SK-N-SH (cell line): ENCODE results near the gene FCAMR. TPM values are rescaled to one million over a fixed set of nuclear protein-coding genes. Genes with fewer than 3 reads are reported as not detected.

Experiments used
- CTCF ChIA-PET: fragments of 300-600, 350-600 bp; formaldehyde crosslinking; extraction: SDS; loops from one replicate; lab custom pipeline; 2021; lab: Yijun Ruan, JAX
- POLR2A ChIA-PET: fragments of 350-600 bp; sonication (Branson Sonifier 250); formaldehyde crosslinking; extraction: SDS; loops from one replicate; lab custom pipeline; 2020; ENCODE audit warnings: antibody characterized with exemption, inconsistent platforms; lab: Yijun Ruan, JAX
- DNase-seq: peaks from one replicate; pipeline ENCODE4 v3.0.0; 2012
- H2AFZ ChIP-seq: fragments of 200-600 bp; sonication (generic); 2 replicates; pipeline ENCODE4 v1.8.1; 2016; ENCODE audit warnings: antibody characterized with exemption, mild to moderate bottlenecking, low read depth
- H3F3A ChIP-seq: fragments of 200-600 bp; sonication (generic); replicated peaks from 2 replicates; pipeline ENCODE3; 2016; ENCODE audit warnings: antibody characterized with exemption, mild to moderate bottlenecking; ENCODE audit not compliant: insufficient read depth
- H3K27ac ChIP-seq, 2 experiments: fragments of 200-500 bp in 1 of 2; fragments of 200-600 bp in 1 of 2; sonication (Bioruptor generic) in 1 of 2; sonication (generic), shearing (Covaris generic) in 1 of 2; 2 replicates each; pipeline versions ENCODE4 v1.5.1 to v1.6.1; 2014 to 2016; ENCODE audit warnings: low read depth in 2 of 2, inconsistent platforms in 1 of 2, low read length in 1 of 2, mild to moderate bottlenecking in 1 of 2, mixed read lengths in 1 of 2
- H3K27me3 ChIP-seq: fragments of 200-600 bp; sonication (generic), shearing (Covaris generic); 2 replicates; pipeline ENCODE4 v1.6.1; 2016; ENCODE audit warnings: mixed run types; ENCODE audit not compliant: insufficient read depth
- H3K36me3 ChIP-seq, 2 experiments: fragments of 200-500 bp in 1 of 2; fragments of 200-600 bp in 1 of 2; sonication (Bioruptor generic) in 1 of 2; sonication (generic) in 1 of 2; replicated peaks in 1 of 2; 2 replicates each; pipeline versions ENCODE3 to v1.5.1; 2014 to 2016; ENCODE audit warnings: low read length in 1 of 2, mild to moderate bottlenecking in 1 of 2; ENCODE audit not compliant: insufficient read depth in 2 of 2, control insufficient read depth in 1 of 2
- H3K4me1 ChIP-seq, 2 experiments: fragments of 200-500 bp in 1 of 2; fragments of 200-600 bp in 1 of 2; sonication (Bioruptor generic) in 1 of 2; sonication (generic), shearing (Covaris generic) in 1 of 2; 2 replicates each; pipeline versions ENCODE4 v1.5.1 to v1.6.1; 2014 to 2016; ENCODE audit warnings: low read depth in 1 of 2, low read length in 1 of 2, mixed run types in 1 of 2; ENCODE audit not compliant: insufficient read depth in 2 of 2, control insufficient read depth in 1 of 2
- H3K4me2 ChIP-seq: fragments of 200-600 bp; sonication (generic), shearing (Covaris generic); 2 replicates; pipeline ENCODE4 v1.6.1; 2017; ENCODE audit warnings: mixed run types
- H3K4me3 ChIP-seq, 2 experiments: fragments of 200-500 bp in 1 of 2; fragments of 200-600 bp in 1 of 2; sonication (Bioruptor generic) in 1 of 2; sonication (generic), shearing (Covaris generic) in 1 of 2; 2 replicates each; pipeline versions ENCODE4 v1.5.1 to v1.8.1; 2014 to 2016; ENCODE audit warnings: low read depth in 2 of 2, inconsistent platforms in 1 of 2, low read length in 1 of 2, mild to moderate bottlenecking in 1 of 2, mixed read lengths in 1 of 2, moderate library complexity in 1 of 2
- H3K79me2 ChIP-seq: fragments of 200-600 bp; sonication (generic); 2 replicates; pipeline ENCODE4 v1.8.1; 2017; ENCODE audit warnings: mild to moderate bottlenecking; ENCODE audit not compliant: insufficient read depth
- H3K9ac ChIP-seq: fragments of 200-600 bp; sonication (generic); 2 replicates; pipeline ENCODE4 v1.6.1; 2017; ENCODE audit warnings: mixed run types
- H3K9me2 ChIP-seq: fragments of 200-600 bp; sonication (generic); 2 replicates; pipeline ENCODE4 v1.6.1; 2017; ENCODE audit warnings: mixed run types
- H3K9me3 ChIP-seq: fragments of 200-600 bp; sonication (generic); 2 replicates; pipeline ENCODE4 v1.6.1; 2017; ENCODE audit warnings: mixed run types, mild to moderate bottlenecking, moderate library complexity
- H4K20me1 ChIP-seq: fragments of 200-600 bp; sonication (generic); 2 replicates; pipeline ENCODE4 v1.6.1; 2017; ENCODE audit warnings: mild to moderate bottlenecking, mixed run types; ENCODE audit not compliant: insufficient read depth
- CTCF ChIP-seq: fragments of 200-600 bp; sonication (generic); IDR thresholded peaks from 2 replicates; pipeline ENCODE4 v1.6.1; 2017; ENCODE audit warnings: antibody characterized with exemption, mild to moderate bottlenecking, moderate library complexity
- EP300 ChIP-seq, 2 experiments: IDR thresholded peaks; 2 replicates each; pipeline versions ENCODE4 v1.4.0 to v1.6.1; 2012; ENCODE audit warnings: borderline replicate concordance in 1 of 2, low read depth in 1 of 2, low read length in 1 of 2
- FOSL2 ChIP-seq: IDR thresholded peaks from 2 replicates; pipeline ENCODE4 v1.4.0; 2012; ENCODE audit warnings: low read depth, mild to moderate bottlenecking, moderate library complexity, borderline replicate concordance
- FOXM1 ChIP-seq: IDR thresholded peaks from 2 replicates; pipeline ENCODE4 v1.4.0; 2012; ENCODE audit warnings: low read depth, mild to moderate bottlenecking
- GABPA ChIP-seq: IDR thresholded peaks from 2 replicates; pipeline ENCODE4 v1.4.0; 2012; ENCODE audit warnings: low read depth, mild to moderate bottlenecking
- IRF3 ChIP-seq: fragments of 150-350 bp; IDR thresholded peaks from 2 replicates; pipeline ENCODE4 v1.6.1; 2016; ENCODE audit warnings: mild to moderate bottlenecking, low read depth, low read length
- MAX ChIP-seq: IDR thresholded peaks from 2 replicates; pipeline ENCODE4 v1.4.0; 2012; ENCODE audit warnings: low read depth
- MEF2A ChIP-seq: IDR thresholded peaks from 2 replicates; pipeline ENCODE4 v1.4.0; 2012; ENCODE audit warnings: low read depth, borderline replicate concordance
- NFIC ChIP-seq: IDR thresholded peaks from 2 replicates; pipeline ENCODE4 v1.4.0; 2012; ENCODE audit warnings: borderline replicate concordance
- NRF1 ChIP-seq: IDR thresholded peaks from 2 replicates; pipeline ENCODE4 v1.6.1; 2012; ENCODE audit warnings: low read depth, mild to moderate bottlenecking, low read length
- RAD21 ChIP-seq: IDR thresholded peaks from 2 replicates; pipeline ENCODE4 v1.6.1; 2012; ENCODE audit warnings: mild to moderate bottlenecking, low read length
- RFX5 ChIP-seq: IDR thresholded peaks from 2 replicates; pipeline ENCODE4 v1.6.1; 2012; ENCODE audit warnings: mild to moderate bottlenecking, improper control_type of control experiment, low read length
- SMC3 ChIP-seq: IDR thresholded peaks from 2 replicates; pipeline ENCODE4 v1.6.1; 2012; ENCODE audit warnings: low read depth, low read length, improper control_type of control experiment
- USF1 ChIP-seq: IDR thresholded peaks from 2 replicates; pipeline ENCODE4 v1.4.0; 2012; ENCODE audit warnings: low read depth, borderline replicate concordance
- USF2 ChIP-seq: fragments of 150-350 bp; IDR thresholded peaks from 2 replicates; pipeline ENCODE4 v1.6.1; 2017; ENCODE audit warnings: antibody characterized with exemption, low read length, low read depth, borderline replicate concordance
- WGBS: methylation state at CpG from one replicate; pipeline ENCODE4 v1.1.6; 2017; ENCODE audit warnings: low lambda C conversion rate; 5-methylcytosine and 5-hydroxymethylcytosine counted together
- polyA plus RNA-seq, 3 experiments: library from polyadenylated mRNA; depleted of rRNA; stranded (reverse); fragments of >200 nt; gene quantifications; 2 replicates each; pipeline ENCODE4 v1.2.3, GENCODE V29; 2012

Gene FCAMR
- polyA plus RNA-seq, 1 of the 3 experiments (the other 2 are of a cell fraction) = not detected

GRCh38 chr1:207013321-207014085 is 43.2 kb upstream of the FCAMR start:
- Histone ChIP-seq H3K27ac (no peak overlapping the region), H3K9me3 (no peaks in the 10 kb centered on the region), H3K4me2 (no peak overlapping the region), H4K20me1 (no peaks in the 10 kb centered on the region), H3K36me3 (no peaks in the 10 kb centered on the region), H3K27me3 (no peaks in the 10 kb centered on the region), H3K9me2 (no peaks in the 10 kb centered on the region), H3K4me3 (no peak overlapping the region), H3K4me1 (no peaks in the 10 kb centered on the region; a peak in 1 of 4 replicates), H3K9ac (no peak overlapping the region), H2AFZ (no peak overlapping the region), H3F3A (no peaks in the 10 kb centered on the region), H3K79me2 (no peaks in the 10 kb centered on the region)
- 30% methylated on average over 6 of the region's 6 CpGs for WGBS
- ChIA-PET POLR2A (no interaction called here), CTCF (interaction anchor here (1.0 to 2.3 kb wide), 6 partner anchors 9 to 78 kb away, joined by 3 to 11 read pairs (median 4); partner anchors contain the start of gene YOD1)
- no peak for DNase-seq
- TF ChIP-seq RAD21 (no peak), EP300 (IDR thresholded peaks at IDR 0.05; ENCODE audit: borderline replicate concordance in 1 of 2, low read depth in 1 of 2, low read length in 1 of 2) (no peak), USF1 (no peak), USF2 (no peak), IRF3 (no peak), FOXM1 (no peak), FOSL2 (no peak), RFX5 (no peak), MAX (no peak), SMC3 (no peak), NRF1 (no peak), CTCF (no peak), MEF2A (no peak), GABPA (no peak), NFIC (no peak)
